Measurements from ENCODE around the gene IQGAP3. TPM values are rescaled to one million over a fixed set of nuclear protein-coding genes. Genes with fewer than 3 reads are reported as not detected.

IQGAP3 gene
- total and polyA plus RNA-seq, 2 donors (not counting 1 experiment from before 2014, with no cell fraction given) = 2.7 to 16.0 TPM

DNA sequence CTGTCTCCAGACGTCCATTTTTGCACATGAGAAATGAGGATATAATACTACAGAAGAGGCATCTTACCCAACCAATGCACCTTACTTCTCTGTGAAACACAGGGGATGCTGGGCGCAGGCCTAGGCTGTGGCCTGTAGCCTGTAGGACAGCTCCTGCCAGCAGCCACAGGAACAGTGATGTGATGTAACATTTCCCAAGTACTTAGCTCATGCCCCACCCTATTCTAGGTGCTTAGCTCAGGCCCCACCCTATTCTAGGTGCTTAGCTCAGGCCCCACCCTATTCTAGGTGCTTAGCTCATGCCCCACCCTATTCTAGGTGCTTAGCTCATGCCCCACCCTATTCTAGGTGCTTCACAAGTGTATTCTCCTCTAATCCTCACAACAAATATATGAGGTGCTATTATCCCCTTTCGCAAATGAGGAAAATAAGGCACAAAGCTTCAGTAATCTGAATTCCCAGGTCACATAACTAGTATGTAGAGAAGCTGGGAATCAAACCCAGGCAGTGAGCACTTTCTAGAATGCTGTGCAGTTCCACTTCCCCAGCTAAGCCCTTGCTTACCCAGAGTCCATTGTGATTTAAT lies 14.6 kb upstream of the IQGAP3 start:
- Histone ChIP-seq H3K9me3 (ENCODE audit: control insufficient read depth, insufficient read depth, low read depth, low read length) (no peaks in the 10 kb centered on the region), H3K4me2 (ENCODE audit: extremely low read depth, insufficient read depth, low read length) (no peak overlapping the region), H3K4me1 (ENCODE audit: control insufficient read depth, extremely low read depth, insufficient read depth, low read length) (no peaks in the 10 kb centered on the region), H4K20me1 (ENCODE audit: control insufficient read depth, extremely low read depth, insufficient read depth, low read length) (no peaks in the 10 kb centered on the region), H3K27me3 (ENCODE audit: control insufficient read depth, insufficient read depth, low read length) (peaks cover 4% of the 10 kb centered on the region), H3K36me3 (ENCODE audit: control insufficient read depth, insufficient read depth, low read length) (no peaks in the 10 kb centered on the region), H3K4me3 (replicated peaks in 1 of 4; ENCODE audit: control extremely low read depth in 1 of 4, insufficient read depth in 1 of 4, low read depth in 3 of 4, low read length in 4 of 4) (no peak overlapping the region), H3K79me2 (ENCODE audit: control insufficient read depth, insufficient read depth, low read length) (peaks cover under 1% of the 10 kb centered on the region), H3K27ac (ENCODE audit: insufficient read depth, low read length) (no peak overlapping the region), H3K9ac (ENCODE audit: insufficient read depth, low read length) (no peak overlapping the region), H2AFZ (ENCODE audit: low read length) (no peak overlapping the region)
- no peak for DNase-seq (ENCODE audit: low read depth in 2 of 2)
- TF ChIP-seq, protein P1, sequence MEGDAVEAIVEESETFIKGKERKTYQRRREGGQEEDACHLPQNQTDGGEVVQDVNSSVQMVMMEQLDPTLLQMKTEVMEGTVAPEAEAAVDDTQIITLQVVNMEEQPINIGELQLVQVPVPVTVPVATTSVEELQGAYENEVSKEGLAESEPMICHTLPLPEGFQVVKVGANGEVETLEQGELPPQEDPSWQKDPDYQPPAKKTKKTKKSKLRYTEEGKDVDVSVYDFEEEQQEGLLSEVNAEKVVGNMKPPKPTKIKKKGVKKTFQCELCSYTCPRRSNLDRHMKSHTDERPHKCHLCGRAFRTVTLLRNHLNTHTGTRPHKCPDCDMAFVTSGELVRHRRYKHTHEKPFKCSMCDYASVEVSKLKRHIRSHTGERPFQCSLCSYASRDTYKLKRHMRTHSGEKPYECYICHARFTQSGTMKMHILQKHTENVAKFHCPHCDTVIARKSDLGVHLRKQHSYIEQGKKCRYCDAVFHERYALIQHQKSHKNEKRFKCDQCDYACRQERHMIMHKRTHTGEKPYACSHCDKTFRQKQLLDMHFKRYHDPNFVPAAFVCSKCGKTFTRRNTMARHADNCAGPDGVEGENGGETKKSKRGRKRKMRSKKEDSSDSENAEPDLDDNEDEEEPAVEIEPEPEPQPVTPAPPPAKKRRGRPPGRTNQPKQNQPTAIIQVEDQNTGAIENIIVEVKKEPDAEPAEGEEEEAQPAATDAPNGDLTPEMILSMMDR (conservative IDR thresholded peaks at IDR 0.05 in 1 of 2, IDR thresholded peaks at IDR 0.05 in 1 of 2; ENCODE audit: low read depth in 1 of 2, low read length in 2 of 2) = no peak
- no peak for TF ChIP-seq EZH2 (IDR thresholded peaks at IDR 0.05; ENCODE audit: low read length, missing control alignments)

DNA sequence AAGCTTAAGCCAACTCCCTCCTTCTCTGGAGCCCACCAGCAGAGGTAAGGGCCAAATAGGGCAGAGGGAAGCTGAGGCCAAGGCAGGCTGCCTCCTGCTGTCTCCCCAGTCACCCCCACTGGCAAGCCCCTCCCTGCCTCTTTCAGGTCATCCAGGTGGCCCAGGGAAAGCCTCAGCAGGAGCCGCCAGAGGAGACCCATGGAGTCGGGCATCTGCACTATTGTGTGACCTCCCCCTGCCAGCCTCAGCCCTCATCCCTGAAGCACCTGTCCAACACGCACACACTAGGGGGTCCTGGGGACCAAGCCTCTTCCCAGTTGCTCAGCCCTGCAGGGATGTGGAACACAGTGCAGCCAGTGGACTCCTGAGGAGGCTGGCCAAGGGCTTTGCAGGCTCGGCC lies 14.0 kb upstream of the IQGAP3 start:
- H3K27me3 ChIP-seq (ENCODE audit: control insufficient read depth, insufficient read depth, low read length) = peaks cover 4% of the 10 kb centered on the region
- H2AFZ ChIP-seq (ENCODE audit: low read length) = no peak overlapping the region
- H3K4me3 ChIP-seq (replicated peaks in 1 of 4; ENCODE audit: control extremely low read depth in 1 of 4, insufficient read depth in 1 of 4, low read depth in 3 of 4, low read length in 4 of 4) = no peak overlapping the region
- H3K9ac ChIP-seq (ENCODE audit: insufficient read depth, low read length) = no peak overlapping the region
- TF ChIP-seq, protein P1 (conservative IDR thresholded peaks at IDR 0.05 in 1 of 2, IDR thresholded peaks at IDR 0.05 in 1 of 2; ENCODE audit: low read depth in 1 of 2, low read length in 2 of 2) = no peak
- TF ChIP-seq EZH2 (IDR thresholded peaks at IDR 0.05; ENCODE audit: low read length, missing control alignments) = no peak
- H3K27ac ChIP-seq (ENCODE audit: insufficient read depth, low read length) = no peak overlapping the region
- no peak for DNase-seq (ENCODE audit: low read depth in 2 of 2)
- no peaks in the 10 kb centered on the region for H3K9me3 ChIP-seq (ENCODE audit: control insufficient read depth, insufficient read depth, low read depth, low read length)
- no peaks in the 10 kb centered on the region for H3K4me1 ChIP-seq (ENCODE audit: control insufficient read depth, extremely low read depth, insufficient read depth, low read length)
- H3K79me2 ChIP-seq (ENCODE audit: control insufficient read depth, insufficient read depth, low read length) = no peaks in the 10 kb centered on the region
- H3K36me3 ChIP-seq (ENCODE audit: control insufficient read depth, insufficient read depth, low read length) = no peaks in the 10 kb centered on the region
- no peaks in the 10 kb centered on the region for H4K20me1 ChIP-seq (ENCODE audit: control insufficient read depth, extremely low read depth, insufficient read depth, low read length)
- no peak overlapping the region for H3K4me2 ChIP-seq (ENCODE audit: extremely low read depth, insufficient read depth, low read length)

DNA sequence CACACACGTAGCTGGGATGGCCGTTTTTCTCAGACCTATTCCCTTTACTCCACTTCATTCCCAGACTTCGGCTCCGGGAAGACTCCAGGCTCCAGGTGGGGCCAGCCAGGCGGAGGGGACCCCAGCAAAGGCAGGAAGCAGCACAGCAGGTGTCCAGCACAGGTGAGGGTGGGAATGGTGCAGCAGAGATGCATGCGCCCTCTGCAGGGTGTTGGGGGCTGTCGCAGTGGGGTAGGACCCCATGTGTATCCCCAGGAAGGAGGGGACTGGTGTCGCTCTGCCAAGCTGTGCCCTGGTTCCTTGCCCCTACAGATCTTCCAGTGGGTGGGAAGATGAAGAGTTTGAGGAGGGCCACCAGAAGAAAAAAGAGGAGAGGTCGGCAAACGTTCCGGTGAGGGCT lies 12.4 kb upstream of the IQGAP3 start:
- Histone ChIP-seq H3K9me3 (ENCODE audit: control insufficient read depth, insufficient read depth, low read depth, low read length) (no peaks in the 10 kb centered on the region), H3K9ac (ENCODE audit: insufficient read depth, low read length) (no peak overlapping the region), H2AFZ (ENCODE audit: low read length) (no peak overlapping the region), H3K79me2 (ENCODE audit: control insufficient read depth, insufficient read depth, low read length) (no peaks in the 10 kb centered on the region), H3K36me3 (ENCODE audit: control insufficient read depth, insufficient read depth, low read length) (no peaks in the 10 kb centered on the region), H3K4me3 (replicated peaks in 1 of 4; ENCODE audit: control extremely low read depth in 1 of 4, insufficient read depth in 1 of 4, low read depth in 3 of 4, low read length in 4 of 4) (no peak overlapping the region), H3K27me3 (ENCODE audit: control insufficient read depth, insufficient read depth, low read length) (peaks cover 4% of the 10 kb centered on the region), H3K4me1 (ENCODE audit: control insufficient read depth, extremely low read depth, insufficient read depth, low read length) (no peaks in the 10 kb centered on the region), H3K27ac (ENCODE audit: insufficient read depth, low read length) (no peak overlapping the region), H3K4me2 (ENCODE audit: extremely low read depth, insufficient read depth, low read length) (no peak overlapping the region), H4K20me1 (ENCODE audit: control insufficient read depth, extremely low read depth, insufficient read depth, low read length) (no peaks in the 10 kb centered on the region)
- TF ChIP-seq, protein P1 (conservative IDR thresholded peaks at IDR 0.05 in 1 of 2, IDR thresholded peaks at IDR 0.05 in 1 of 2; ENCODE audit: low read depth in 1 of 2, low read length in 2 of 2) = no peak
- TF ChIP-seq EZH2 (IDR thresholded peaks at IDR 0.05; ENCODE audit: low read length, missing control alignments) = no peak
- no peak for DNase-seq (ENCODE audit: low read depth in 2 of 2)
